K562 (cell line): Measurements from ENCODE around the gene ITPRIP. TPM values are rescaled to one million over a fixed set of nuclear protein-coding genes. Genes with fewer than 3 reads are reported as not detected.

Experiments used
- CBFA2T2 ChIP-seq: fragments of 450-650 bp; conservative IDR thresholded peaks from 2 replicates; pipeline ENCODE4 v1.6.1; 2017; ENCODE audit warnings: mild to moderate bottlenecking
- KLF1 ChIP-seq: fragments of 450-650 bp; IDR thresholded peaks from 2 replicates; pipeline ENCODE4 v1.6.1; 2016; ENCODE audit warnings: missing genetic modification characterization, missing compliant biosample characterization
- MAFG ChIP-seq: fragments of 450-650 bp; conservative IDR thresholded peaks from 2 replicates; pipeline ENCODE4 v1.6.1; 2016; ENCODE audit warnings: missing genetic modification characterization, missing compliant biosample characterization
- MTF1 ChIP-seq: fragments of 250-450 bp; sonication (Bioruptor Pico); IDR thresholded peaks from 2 replicates; pipeline ENCODE4 v1.9.0; 2021; ENCODE audit warnings: moderate library complexity, mild to moderate bottlenecking, inconsistent platforms, borderline replicate concordance
- PPARD ChIP-seq: fragments of 250-450 bp; sonication (Bioruptor Pico); IDR thresholded peaks from 2 replicates; pipeline ENCODE4 v1.8.0; 2022; ENCODE audit warnings: inconsistent platforms, mild to moderate bottlenecking, moderate library complexity
- RBM17 ChIP-seq: fragments of 200-400 bp; formaldehyde crosslinking; IDR thresholded peaks from 2 replicates; pipeline ENCODE4 v1.6.1; 2017; ENCODE audit warnings: low read depth, mild to moderate bottlenecking, low read length, borderline replicate concordance
- SRSF7 ChIP-seq: fragments of 200-400 bp; formaldehyde crosslinking; optimal IDR thresholded peaks from 2 replicates; pipeline ENCODE3; 2017; ENCODE audit warnings: mild to moderate bottlenecking, low read depth, low read length
- SRSF9 ChIP-seq: fragments of 200-400 bp; formaldehyde crosslinking; IDR thresholded peaks from 2 replicates; pipeline ENCODE4 v1.6.1; 2017; ENCODE audit warnings: low read depth, low read length, borderline replicate concordance
- YBX1 ChIP-seq: fragments of 450-650 bp; IDR thresholded peaks from 2 replicates; pipeline ENCODE4 v1.7.1; 2016; ENCODE audit warnings: mild to moderate bottlenecking
- ZNF133 ChIP-seq: fragments of 250-450 bp; sonication (Bioruptor Pico); IDR thresholded peaks from 2 replicates; pipeline ENCODE4 v1.4.0; 2020; ENCODE audit warnings: mild to moderate bottlenecking
- polyA plus RNA-seq, 8 experiments: library from polyadenylated mRNA; depleted of rRNA in 4 of 8; stranded (reverse) in 5 of 8; unstranded in 3 of 8; fragments of >200 nt; fragmentation: Nextera tagmentation in 2 of 8; fragmentation: Illumina TruSeq in 1 of 8; extraction: Ambion mirVana in 2 of 8; extraction: Trizol in 1 of 8; gene quantifications; 2 replicates each; pipeline versions ENCODE4 v1.2.1 to v1.2.3, GENCODE V29; 2011 to 2014; ENCODE audit warnings: inconsistent platforms in 1 of 8, missing spikeins in 1 of 8
- total RNA-seq, 7 experiments: library from RNA; depleted of rRNA in 6 of 7; stranded (reverse); fragments of >200 nt in 6 of 7; fragmentation: Illumina TruSeq in 2 of 7; extraction: Trizol in 2 of 7; gene quantifications; 2 replicates each; pipeline versions ENCODE4 v1.2.1 to v1.2.3, GENCODE V29; 2011 to 2021; ENCODE audit warnings: low replicate concordance in 1 of 7
- TF ChIP-seq, protein P1 (sequence below): fragments of 250-450 bp; sonication (Bioruptor Pico); IDR thresholded peaks from 2 replicates; pipeline ENCODE4 v1.5.0; 2021
- TF ChIP-seq, protein P2 (sequence below): fragments of 250-450 bp; sonication (Bioruptor Pico); IDR thresholded peaks from 2 replicates; pipeline ENCODE4 v1.8.0; 2022; ENCODE audit warnings: inconsistent platforms, mild to moderate bottlenecking, moderate library complexity, borderline replicate concordance
- TF ChIP-seq, protein P3 (sequence below): fragments of 200-800 bp; sonication (Bioruptor generic); IDR thresholded peaks from 2 replicates; pipeline ENCODE4 v1.6.1; 2016; ENCODE audit warnings: missing genetic modification characterization, missing compliant biosample characterization
- TF ChIP-seq, protein P4 (sequence below): fragments of 450-650 bp; IDR thresholded peaks from 2 replicates; pipeline ENCODE4 v1.6.1; 2017; ENCODE audit warnings: antibody characterized with exemption, mild to moderate bottlenecking

ITPRIP gene
- total and polyA plus RNA-seq, 9 of the 15 experiments (the other 6 are each of a cell fraction or from before 2014, with no cell fraction given): 4.4 to 28.5 (median 10.9) TPM

DNA sequence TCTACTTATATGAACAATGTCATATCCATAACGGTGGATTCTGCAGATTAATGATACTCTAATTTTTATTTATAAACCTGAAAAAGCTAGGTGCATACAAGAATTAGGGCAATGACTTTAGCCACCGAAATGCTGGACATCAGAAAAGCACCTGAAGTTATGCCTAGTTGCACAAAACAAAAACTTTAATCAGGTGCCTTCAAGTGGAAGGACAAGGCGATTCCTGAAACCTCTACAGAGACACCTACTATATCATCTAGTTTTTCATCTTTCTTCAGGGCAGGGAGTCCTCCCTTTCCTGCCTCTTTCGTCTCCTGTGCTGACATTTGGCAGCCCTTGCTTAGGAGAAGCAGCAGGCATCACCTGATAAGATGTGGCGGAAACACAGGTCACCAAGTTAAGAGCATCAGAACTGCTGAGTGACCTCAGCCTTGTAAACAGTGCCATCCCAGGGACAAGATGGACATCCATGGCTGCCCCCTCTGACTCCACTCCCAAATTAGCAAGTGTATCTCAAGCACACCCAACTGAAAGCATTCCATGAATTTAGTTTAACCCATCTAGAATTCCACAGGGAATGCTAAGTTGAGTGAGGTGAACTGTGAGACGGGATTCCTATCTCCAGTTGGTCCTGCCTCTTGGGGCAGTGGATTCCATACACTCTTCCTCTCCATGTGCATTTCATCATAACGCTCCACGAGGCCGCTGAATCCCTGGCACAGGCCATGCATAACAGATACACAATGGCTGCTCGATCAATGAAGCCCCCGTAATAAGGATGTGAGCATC, 5.8 kb downstream of the ITPRIP start (continued):
- TF ChIP-seq, protein P1, sequence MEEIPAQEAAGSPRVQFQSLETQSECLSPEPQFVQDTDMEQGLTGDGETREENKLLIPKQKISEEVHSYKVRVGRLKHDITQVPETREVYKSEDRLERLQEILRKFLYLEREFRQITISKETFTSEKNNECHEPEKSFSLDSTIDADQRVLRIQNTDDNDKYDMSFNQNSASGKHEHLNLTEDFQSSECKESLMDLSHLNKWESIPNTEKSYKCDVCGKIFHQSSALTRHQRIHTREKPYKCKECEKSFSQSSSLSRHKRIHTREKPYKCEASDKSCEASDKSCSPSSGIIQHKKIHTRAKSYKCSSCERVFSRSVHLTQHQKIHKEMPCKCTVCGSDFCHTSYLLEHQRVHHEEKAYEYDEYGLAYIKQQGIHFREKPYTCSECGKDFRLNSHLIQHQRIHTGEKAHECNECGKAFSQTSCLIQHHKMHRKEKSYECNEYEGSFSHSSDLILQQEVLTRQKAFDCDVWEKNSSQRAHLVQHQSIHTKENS (CRISPR knock-in tag): no peak
- no peak for TF ChIP-seq MTF1 (CRISPR knock-in tag)
- TF ChIP-seq SRSF7: no peak
- TF ChIP-seq ZNF133 (CRISPR knock-in tag): no peak
- TF ChIP-seq, protein P2, sequence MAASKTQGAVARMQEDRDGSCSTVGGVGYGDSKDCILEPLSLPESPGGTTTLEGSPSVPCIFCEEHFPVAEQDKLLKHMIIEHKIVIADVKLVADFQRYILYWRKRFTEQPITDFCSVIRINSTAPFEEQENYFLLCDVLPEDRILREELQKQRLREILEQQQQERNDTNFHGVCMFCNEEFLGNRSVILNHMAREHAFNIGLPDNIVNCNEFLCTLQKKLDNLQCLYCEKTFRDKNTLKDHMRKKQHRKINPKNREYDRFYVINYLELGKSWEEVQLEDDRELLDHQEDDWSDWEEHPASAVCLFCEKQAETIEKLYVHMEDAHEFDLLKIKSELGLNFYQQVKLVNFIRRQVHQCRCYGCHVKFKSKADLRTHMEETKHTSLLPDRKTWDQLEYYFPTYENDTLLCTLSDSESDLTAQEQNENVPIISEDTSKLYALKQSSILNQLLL: no peak
- TF ChIP-seq RBM17: no peak
- no peak for TF ChIP-seq SRSF9
- TF ChIP-seq CBFA2T2: peak; percentile 68
- TF ChIP-seq, protein P3, sequence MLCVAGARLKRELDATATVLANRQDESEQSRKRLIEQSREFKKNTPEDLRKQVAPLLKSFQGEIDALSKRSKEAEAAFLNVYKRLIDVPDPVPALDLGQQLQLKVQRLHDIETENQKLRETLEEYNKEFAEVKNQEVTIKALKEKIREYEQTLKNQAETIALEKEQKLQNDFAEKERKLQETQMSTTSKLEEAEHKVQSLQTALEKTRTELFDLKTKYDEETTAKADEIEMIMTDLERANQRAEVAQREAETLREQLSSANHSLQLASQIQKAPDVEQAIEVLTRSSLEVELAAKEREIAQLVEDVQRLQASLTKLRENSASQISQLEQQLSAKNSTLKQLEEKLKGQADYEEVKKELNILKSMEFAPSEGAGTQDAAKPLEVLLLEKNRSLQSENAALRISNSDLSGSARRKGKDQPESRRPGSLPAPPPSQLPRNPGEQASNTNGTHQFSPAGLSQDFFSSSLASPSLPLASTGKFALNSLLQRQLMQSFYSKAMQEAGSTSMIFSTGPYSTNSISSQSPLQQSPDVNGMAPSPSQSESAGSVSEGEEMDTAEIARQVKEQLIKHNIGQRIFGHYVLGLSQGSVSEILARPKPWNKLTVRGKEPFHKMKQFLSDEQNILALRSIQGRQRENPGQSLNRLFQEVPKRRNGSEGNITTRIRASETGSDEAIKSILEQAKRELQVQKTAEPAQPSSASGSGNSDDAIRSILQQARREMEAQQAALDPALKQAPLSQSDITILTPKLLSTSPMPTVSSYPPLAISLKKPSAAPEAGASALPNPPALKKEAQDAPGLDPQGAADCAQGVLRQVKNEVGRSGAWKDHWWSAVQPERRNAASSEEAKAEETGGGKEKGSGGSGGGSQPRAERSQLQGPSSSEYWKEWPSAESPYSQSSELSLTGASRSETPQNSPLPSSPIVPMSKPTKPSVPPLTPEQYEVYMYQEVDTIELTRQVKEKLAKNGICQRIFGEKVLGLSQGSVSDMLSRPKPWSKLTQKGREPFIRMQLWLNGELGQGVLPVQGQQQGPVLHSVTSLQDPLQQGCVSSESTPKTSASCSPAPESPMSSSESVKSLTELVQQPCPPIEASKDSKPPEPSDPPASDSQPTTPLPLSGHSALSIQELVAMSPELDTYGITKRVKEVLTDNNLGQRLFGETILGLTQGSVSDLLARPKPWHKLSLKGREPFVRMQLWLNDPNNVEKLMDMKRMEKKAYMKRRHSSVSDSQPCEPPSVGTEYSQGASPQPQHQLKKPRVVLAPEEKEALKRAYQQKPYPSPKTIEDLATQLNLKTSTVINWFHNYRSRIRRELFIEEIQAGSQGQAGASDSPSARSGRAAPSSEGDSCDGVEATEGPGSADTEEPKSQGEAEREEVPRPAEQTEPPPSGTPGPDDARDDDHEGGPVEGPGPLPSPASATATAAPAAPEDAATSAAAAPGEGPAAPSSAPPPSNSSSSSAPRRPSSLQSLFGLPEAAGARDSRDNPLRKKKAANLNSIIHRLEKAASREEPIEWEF (CRISPR knock-in tag): no peak
- TF ChIP-seq KLF1 (tag): no peak
- TF ChIP-seq, protein P4, sequence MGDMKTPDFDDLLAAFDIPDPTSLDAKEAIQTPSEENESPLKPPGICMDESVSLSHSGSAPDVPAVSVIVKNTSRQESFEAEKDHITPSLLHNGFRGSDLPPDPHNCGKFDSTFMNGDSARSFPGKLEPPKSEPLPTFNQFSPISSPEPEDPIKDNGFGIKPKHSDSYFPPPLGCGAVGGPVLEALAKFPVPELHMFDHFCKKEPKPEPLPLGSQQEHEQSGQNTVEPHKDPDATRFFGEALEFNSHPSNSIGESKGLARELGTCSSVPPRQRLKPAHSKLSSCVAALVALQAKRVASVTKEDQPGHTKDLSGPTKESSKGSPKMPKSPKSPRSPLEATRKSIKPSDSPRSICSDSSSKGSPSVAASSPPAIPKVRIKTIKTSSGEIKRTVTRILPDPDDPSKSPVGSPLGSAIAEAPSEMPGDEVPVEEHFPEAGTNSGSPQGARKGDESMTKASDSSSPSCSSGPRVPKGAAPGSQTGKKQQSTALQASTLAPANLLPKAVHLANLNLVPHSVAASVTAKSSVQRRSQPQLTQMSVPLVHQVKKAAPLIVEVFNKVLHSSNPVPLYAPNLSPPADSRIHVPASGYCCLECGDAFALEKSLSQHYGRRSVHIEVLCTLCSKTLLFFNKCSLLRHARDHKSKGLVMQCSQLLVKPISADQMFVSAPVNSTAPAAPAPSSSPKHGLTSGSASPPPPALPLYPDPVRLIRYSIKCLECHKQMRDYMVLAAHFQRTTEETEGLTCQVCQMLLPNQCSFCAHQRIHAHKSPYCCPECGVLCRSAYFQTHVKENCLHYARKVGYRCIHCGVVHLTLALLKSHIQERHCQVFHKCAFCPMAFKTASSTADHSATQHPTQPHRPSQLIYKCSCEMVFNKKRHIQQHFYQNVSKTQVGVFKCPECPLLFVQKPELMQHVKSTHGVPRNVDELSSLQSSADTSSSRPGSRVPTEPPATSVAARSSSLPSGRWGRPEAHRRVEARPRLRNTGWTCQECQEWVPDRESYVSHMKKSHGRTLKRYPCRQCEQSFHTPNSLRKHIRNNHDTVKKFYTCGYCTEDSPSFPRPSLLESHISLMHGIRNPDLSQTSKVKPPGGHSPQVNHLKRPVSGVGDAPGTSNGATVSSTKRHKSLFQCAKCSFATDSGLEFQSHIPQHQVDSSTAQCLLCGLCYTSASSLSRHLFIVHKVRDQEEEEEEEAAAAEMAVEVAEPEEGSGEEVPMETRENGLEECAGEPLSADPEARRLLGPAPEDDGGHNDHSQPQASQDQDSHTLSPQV: peak; percentile 66
- no peak for TF ChIP-seq PPARD
- no peak for TF ChIP-seq MAFG
- no peak for TF ChIP-seq YBX1
